Central memory CD4-positive, alpha-beta T cell (primary cell): ENCODE measurements around the gene TMEM123.
A peak's percentile ranks its signal among the peaks of the same experiment; 100 is the strongest.

Source experiments
- DNase-seq: peaks from one replicate; pipeline ENCODE4 v3.0.0; 2022

TMEM123 gene

DNA sequence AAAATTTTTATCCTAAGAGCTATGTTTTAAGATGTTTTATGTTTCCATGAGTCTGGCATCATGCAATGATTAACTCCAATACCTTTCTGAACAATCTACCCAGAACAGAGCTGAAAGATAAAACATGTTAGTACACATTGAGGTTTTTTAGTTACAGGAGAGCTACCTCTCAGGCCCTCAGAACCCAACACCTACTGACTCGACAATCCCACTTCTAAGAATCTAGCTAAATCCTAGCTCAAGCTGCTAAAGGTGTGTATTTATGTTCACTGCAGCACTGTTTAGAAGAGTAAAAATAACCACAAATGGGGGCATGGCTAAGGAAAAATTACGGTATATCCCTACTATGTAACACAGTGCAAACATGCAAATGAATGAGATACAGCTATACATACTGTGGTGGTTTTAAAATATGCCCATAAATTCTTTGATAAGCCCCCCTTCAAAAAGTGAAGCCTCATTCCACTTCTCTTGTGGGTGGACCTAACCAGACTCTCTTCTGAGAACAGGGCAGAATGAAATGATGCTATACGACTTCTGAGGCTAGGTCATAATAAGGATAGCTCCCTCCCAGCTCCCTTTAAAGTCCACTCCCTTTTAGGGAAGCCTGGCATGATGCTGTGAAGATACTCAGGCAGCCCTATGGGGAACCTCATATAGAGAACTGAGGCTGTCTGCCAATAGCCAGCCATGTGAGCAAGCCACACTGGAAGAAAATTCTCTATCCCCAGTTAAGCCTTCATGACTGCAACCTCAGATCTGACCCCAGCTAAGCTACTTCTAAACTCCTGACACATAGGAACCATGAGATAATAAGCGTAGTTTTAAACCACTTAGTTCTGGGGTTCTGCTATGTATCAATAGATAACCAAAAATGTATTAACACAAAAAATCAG is 29.5 kb downstream of the TMEM123 start:
- DNase-seq = no peak

DNA sequence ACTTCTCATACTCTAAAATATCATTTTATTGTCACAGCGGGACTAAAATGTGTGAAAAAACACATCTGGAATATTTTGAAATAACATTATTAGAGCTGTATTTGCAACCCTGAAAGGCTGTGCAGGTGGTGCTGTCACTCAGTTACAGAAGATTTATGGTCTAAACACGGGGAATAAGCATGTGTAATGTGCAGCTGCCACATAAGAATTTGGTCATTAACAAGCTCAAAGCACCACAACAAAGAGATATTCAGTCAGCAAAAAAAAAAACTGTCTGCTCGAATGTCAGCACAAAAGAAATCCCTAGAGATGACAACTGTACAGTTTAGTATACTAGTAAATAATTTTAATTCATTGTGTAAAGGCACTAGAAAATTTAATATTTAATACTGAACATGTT is 31.3 kb downstream of the TMEM123 start:
- DNase-seq = peak; percentile 47

DNA sequence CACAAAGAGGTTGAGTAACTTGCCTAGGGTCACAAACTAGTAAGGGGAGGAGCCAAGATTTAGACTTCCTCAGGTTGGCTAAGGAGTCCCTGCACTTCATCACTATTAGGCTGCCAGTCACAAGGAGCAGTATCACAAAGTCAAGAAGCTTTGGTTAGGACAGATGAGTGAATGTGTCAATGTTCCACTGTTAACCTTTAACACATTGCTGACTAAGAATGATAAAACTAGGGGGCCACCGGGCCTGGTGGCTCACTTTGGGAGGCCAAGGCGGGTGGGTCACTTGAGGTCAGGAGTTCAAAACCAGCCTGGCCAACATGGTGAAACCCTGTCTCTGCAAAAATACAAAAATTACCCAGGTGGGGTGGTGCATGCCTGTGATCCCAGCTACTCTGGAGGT is 32.0 kb downstream of the TMEM123 start:
- no peak for DNase-seq

DNA sequence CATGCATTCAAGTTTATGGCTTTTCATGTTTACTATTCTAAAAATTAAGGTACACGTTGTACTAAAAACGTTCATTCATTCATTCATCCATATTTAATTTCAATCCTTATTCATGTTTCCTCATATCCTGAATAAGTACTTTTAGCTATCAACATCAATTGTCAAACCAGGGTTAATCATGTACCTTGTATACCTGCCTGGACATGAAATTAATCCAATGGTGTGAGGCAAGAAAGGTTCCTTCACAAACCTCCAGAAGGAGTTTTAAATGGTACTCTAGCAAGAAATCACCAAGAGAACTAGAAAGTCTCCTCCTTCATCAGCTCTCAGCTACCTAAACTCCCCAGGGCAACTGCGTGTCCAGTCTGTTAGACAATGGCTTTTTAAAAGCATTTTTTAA is 33.4 kb downstream of the TMEM123 start:
- no peak for DNase-seq

DNA sequence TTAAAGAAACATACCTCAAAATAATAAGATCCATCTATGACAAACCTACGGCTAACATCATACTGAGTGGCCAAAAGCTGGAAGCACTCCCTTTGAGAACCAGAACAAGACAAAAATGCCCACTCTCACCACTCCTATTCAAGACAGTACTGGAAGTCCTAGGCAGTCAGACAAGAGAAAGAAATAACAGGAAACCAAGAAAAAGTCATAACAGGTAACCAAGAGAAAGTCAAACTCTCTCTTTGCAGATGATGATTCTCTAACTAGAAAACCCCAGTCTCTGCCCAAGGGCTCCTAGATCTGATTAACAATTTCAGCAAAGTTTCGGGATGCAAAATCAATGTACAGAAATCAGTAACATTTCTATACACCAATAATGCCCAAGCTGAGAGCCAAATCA is 35.6 kb downstream of the TMEM123 start:
- peak; percentile 28 for DNase-seq

DNA sequence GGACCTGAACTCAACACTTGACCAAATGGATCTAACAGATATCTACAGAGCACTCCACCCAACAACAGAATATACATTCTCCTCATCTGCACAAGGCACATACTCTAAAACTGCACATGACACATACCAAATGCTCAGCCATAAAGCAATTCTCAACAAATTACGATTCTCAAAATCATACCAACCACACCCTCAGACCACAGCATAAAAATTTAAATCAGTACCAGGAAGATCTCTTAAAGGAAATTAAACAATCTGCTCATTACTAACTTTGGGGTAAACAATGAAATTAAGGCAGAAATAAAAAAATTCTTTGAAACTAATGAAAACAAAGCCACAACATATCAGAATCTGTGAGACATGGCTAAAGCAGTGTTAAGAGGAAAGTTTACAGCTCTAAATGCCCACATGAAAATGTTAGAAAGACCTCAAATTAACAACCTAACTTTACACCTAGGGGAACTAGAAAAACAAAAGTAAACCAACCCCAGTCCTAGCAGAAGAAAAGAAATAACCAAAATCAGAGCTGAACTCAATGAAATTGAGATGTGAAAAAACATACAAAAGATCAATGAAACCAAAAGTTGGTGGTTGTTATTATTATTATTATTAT is 37.2 kb downstream of the TMEM123 start:
- DNase-seq = peak; percentile 27

DNA sequence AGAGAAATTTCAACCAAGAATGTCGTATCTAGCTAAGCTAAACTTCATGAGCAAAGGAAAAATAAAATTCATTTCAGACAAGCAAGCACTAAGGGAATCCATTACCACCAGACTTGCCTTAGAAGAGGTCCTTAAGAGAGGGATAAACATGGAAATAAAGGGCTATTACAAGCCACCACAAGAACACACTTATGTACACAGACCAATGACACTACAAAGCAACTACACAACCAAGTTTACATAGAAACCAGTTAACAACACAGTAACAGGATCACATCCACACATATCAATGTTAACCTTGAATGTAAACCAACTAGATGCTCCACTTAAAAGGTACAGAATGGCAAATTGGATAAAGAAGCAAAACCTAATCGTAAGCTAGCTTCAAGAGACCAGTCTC is 38.0 kb downstream of the TMEM123 start:
- no peak for DNase-seq

DNA sequence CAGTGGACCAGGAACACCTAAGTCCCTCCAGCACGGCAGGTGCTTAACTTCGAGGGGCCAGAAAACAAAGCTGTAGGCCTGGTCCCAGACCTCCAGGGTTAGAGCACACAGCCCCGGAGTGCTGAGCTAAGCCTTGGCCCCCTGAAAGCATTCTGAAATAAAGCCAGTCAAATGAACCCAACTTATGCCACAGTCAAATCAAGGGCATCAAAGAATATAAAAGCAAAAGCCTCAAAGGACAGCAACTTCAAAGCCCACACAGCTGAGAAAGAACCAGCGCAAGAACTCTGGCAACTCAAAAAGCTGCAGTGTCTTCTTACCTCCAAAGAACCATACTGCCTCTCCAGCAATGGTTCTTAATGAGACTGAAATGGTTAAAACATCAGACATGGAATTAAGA is 39.1 kb downstream of the TMEM123 start:
- DNase-seq = peak; percentile 21

DNA sequence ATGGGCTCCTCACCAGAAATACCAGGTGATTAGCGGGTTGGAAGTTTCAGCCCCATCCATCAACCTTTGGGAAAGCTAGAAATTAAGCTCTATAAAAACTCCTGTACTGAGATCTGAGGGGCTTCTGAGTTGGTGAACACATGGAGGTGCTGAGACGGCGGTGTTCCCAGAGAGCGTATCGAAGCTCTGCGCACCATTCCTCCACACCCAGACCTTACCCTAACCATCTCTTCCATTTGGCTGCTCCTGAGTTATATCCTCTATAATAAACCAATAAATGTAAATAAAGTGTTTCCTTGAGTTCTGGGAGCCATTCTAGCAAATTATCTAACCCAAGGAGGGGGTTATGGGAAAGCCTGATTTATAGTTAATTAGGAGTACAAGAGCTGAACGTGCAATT is 41.4 kb downstream of the TMEM123 start:
- no peak for DNase-seq

DNA sequence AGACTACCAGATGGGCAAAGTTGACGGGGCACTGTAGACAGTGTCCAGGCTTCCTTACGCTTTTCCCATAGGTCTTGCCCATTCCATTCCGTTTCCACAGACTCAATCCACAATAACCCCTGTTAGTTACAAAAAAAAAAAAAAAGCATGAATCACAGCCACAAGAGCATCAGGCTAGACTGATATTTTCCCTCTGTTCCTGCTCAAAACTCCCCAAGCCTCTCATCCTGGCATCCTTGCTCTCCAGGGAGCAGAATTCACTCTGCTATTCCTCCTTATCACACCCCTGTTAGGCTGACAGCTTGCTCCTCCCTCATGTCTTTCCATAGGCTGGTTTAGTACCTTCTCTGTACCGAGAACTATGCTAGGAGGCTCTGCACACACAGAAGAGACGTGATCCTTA is 42.2 kb downstream of the TMEM123 start:
- DNase-seq = no peak

DNA sequence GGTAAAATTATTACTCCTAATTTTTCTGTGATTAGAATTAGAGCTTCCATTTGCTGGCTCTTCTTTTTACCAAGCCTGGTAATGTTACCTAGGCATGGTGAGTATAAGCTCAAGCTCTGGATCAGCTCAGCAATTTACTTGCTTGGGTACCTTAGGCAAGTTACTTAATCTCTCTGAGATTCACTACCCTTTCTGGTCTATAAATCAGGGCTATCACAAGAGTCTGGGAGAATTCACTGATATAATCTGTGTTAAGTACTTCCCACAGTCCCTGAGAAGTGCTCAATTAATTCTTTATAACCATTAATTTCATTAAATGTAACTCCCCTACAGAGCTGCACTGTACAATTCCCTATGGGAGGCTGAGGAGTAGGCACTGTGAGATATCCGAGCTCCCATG is 44.2 kb downstream of the TMEM123 start:
- no peak for DNase-seq

DNA sequence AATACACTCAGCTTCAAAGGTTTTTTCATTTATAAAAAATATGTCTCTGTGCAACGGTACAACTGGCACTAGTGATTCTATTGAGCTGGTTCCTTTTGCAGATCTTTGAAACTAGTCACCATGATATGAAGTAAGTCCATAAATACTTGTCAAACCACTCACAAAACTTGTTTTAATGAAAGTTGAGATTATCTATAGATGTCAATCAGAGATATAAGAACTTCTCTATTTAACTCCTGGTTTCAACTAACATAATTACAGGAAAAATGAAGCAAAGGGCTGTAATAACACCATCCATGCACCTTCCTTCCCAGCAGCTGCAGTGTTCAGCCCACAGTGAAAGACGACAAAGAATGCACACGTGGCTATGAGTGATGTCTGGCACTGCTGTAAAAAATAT is 44.7 kb downstream of the TMEM123 start:
- no peak for DNase-seq

DNA sequence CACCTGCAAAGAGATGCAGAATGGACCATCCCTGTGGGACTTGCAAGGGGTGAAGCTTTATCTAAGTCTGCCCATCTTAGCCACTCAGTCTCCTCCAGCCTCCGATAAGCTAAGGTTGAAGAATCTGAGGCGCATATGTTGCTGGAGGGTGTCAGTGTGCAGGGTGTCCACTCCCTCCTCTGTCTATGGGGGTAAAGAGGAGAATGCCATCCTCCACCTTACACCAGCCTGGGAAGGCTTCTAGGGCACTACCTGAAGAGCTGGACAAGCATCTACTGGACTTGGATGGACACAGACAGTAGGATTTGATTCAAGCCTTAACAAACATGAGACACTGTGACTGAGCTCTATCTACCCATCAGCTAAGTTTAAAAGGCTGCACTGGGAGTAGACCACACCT is 46.5 kb downstream of the TMEM123 start:
- DNase-seq = no peak

DNA sequence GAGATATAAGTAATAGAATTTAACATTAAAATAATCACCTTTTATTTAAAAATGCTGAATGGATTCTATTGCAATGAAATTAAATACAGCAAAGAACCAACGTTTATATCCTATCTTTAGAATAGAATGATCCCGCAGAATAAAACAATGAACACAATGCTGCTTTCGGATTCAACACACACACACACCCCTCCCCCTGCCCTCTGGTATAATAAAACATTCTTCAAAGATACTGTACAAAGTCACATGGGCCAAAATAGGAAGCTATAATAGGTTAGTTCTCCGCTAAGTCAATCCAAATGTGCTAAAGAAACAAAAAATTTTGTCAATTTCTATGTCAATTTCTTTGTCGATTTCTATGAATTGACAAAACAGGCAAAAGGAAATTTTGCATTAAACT is 47.1 kb downstream of the TMEM123 start:
- no peak for DNase-seq

DNA sequence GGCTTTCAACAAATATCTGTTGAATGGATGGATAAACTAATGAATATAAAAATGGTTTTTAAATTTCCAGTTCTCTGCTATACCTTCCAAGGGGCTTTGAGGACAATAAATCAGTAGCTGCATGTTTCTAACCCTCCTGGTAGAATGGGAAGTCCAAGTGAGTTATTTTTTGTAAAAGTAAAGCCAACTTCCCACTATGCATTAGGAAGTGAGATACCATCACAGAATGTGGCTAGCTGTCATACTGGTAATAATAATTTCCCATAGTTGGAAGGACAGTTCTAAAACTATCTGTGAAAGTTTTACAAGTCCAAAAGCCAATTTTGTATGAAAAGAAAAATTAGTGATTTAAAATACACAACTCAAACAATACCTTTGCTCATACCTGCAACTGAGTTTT is 50.0 kb downstream of the TMEM123 start:
- no peak for DNase-seq

DNA sequence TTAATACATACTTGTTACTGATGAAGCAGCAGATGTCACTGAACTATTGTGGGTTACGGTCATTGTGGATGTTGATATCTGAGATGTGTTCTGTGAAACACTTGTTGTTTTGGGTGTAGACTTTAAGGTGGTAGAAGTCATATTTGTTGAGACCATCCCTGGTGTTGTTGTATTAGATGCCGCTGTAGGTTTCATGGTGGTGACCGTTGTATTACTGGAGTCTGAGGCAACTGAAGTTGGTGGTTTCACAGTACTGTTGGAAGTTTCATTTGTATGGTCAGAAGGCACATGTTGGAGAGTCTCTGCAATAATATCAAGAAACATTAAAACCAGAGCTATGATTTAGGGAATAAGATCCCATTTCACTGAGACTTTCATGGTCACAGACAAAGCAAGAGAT is 50.7 kb downstream of the TMEM123 start:
- no peak for DNase-seq

DNA sequence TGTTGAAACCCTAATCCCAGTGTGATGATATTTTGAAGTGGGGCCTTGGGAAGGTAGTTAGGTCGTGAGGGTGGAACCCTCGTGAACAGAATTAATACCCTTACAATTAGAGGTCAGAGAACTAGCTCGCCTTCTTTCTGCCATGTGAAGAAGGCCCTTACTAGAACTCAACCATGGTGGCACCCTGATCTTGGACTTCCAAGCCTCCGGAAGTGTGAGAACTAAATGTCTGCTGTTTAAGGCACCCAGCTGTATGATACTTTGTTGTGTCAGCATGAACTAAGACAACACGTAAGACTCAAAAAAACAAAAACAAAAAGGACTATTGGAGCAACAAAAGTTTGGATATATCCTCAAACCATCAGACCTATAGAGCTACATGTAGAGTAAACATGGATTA is 52.0 kb downstream of the TMEM123 start:
- no peak for DNase-seq

DNA sequence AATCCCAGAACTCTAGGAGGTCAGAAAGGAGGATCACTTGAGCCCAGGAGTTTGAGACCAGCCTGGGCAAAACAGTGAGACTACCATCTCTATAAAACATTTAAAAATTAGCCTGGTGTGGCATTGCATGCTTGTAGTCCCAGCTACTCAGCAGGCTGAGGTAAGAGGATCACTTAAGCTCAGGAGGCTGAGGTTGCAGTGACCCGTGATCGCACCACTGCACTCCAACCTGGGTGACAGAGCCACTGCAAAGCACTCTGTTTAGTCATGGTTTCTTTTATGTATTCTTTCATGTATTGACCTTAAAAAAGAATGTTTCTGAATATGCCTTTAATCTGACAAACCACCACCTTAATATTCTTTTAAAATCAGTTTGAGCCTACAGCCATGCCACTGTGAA is 53.4 kb downstream of the TMEM123 start:
- no peak for DNase-seq

DNA sequence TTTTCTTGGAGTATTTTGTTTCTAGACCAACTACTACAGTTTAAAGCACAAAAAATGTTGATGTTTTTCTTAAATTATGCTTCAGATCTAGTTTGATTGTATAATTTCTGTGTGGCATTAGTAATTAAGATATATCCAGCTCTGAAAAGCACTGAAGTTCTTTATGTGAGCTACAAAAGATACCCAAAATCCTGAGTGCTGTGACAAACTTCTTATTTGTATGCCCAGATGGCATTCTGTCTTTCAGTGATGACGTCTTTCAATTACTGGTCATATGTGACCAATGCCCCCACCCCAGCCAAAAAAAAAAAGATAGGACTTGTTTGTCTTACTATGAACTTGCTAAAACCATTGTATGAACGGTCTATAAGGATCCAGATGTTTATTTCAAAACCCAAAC is 54.3 kb downstream of the TMEM123 start:
- no peak for DNase-seq

DNA sequence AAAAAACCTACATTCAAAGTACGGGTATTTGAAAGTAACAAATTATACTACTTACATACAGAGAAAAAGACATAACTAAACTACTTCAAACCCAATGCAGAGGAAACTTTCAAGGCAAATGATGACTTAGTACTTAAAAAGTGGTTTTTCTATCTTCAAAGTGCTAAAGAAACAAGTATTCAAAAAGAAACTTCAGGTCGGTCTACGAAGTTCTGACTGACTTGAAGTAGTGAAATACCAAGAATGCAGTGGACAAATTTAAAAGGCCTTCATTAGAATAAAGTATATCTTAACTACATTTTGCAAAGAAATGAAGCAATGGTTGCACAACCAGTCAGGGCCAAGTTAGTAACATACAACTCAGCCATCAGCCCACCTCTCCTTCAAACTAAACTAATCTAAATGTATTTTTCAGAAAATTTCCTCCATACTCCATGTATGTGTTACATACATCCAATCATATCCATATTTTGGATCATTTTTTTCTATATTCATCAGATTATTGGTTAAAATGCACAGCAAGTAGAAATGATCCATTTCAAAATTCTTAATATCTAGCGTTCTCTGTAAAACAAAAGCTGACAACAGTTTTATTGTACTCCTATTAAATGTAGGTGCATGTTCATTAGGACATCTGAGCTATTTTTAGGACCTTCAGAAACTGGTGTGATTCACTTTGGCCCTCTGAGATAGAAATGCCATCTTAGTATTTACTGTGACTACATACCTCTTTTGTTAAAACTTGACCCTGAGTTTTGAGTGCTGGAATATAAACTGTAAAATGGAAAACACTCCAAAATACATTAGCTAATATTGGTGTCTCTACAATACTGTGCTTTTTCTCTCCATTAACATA is 55.6 kb downstream of the TMEM123 start:
- DNase-seq = no peak

DNA sequence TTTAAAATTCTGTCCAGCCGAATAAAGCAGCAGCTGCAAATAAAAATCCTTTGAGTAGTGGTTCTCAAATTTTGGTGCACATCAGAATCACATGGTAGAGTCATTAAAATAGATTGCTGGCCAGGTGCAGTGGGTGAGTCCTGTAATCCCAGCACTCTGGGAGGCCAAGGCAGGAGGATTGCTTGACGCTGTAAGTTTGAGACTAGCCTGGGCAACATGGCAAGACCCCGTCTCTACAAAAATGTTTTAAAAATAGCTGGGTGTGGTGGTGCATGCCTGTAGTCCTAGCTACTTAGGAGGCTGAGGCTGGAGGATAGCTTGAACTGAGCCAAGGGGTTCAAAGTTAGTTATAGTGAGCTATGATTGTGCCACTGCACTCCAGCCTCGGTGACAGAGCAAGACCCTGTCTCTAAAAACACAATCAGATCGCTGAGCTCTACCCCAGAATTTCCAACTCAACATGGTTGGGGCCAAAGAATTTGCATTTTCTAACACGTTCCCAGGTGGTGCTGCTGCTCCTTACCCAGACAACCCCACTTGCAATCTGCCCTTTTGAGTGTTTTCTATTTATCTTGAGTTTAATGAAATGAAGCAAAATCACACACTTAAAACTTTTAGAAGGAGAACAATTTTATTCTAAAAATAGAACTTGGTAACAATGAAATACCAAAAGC is 56.7 kb downstream of the TMEM123 start:
- no peak for DNase-seq

DNA sequence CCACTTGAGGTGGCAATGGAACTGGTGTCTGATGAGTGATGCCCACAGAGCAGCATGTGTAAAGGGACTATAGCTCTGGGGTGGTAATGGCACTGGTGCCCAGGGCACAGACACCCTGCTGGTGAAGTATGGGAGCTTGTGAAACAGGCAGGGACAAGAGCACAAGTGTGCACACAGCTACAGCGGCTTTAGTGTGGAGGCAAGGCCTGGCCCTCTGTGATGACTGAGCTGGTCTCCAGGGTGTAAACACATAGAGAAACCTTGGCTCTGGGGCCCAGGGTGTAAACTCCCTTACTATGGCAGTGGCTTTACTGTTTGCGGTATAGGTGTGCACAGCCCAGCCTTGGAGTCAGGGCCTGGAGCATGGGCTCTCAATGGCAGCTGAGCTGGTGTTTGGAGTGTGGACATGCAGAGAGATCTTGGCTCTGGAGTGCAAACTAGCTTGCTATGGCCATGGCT is 59.3 kb downstream of the TMEM123 start:
- no peak for DNase-seq
